HK-2 (cell line): ENCODE results near the gene PLA1A.
A peak's percentile ranks its signal among the peaks of the same experiment; 100 is the strongest.
"Not testable (repeated sequence)": the region's sequence is repeated elsewhere in the genome, so short reads cannot be mapped to it uniquely, and the experiment has no call there.

Source experiments
- DNase-seq: peaks from one replicate; pipeline ENCODE4 v3.0.0-alpha.2; 2018; ENCODE audit not compliant: unreplicated experiment

PLA1A gene

DNA sequence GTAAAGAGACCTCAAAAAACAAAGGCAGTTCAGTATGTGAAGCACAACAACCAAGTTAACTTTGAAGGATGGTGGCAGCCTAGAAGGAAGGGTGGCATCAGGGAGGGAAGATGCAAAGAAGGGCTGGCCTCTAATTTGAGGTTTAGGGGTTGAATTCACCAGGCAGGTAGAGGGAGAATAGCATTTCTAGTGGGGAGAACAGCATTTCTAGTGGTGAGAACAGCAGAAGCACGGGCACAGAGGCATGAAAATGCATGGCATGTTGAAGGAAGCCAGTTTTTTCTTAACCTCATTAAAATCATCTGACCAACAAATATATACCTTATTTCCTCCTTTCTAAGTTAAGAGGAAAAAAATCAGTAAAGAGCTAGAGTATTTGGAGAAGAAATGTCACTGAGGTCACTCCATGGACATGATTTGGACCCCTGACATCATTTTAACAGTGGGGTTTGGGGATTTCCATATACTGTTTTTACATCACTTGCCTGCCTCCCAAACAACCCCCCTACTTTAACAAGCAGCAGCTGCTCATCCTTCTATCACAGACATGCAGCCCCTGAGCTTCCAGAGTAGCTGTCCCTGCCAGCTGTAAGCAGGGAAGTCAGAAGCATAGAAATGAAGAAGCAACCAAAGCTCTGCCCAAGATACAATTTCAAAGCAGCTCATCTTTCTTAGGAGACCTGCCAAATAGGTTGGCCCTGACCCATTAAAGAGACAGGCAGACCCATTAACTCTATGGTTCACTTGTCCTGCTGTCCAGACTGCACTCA lies 65.1 kb downstream of the PLA1A start:
- no peak for DNase-seq

DNA sequence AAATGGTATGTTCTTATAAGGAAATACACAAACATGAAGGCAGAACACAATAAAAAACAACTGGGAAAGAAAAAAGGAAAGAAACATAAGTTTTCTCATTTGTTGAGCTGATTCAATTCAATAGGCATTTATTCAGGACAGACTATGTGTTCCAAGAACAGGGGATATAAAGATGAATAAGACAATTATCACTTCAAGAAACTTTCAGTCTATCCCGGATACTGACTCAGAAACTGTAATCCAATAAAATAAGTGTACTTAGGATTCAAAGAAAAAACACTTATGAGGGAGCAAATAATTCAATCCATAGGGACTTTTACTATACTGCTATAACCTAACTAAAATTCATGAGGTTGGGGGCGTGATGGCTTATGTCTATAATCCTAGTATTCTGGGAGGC lies 66.2 kb downstream of the PLA1A start:
- no peak for DNase-seq

DNA sequence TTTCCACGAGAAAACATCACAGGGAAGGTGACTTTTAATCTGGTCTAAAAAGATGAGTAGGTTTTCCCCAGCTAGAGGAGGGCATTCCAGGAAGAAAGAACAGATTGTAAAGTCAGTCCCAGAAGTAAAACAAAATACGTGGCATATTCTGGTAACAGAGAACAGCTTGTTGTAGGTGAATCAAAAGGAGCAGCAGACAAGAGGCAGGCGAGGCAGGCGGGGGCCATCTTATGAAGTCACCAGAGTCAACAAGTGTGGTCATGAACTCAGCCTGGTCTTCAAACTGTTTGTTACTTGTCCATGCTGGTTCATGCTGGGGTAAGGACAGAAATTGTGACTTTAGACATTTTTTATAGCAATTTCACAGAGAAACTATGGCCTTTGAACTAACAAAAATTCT lies 66.7 kb downstream of the PLA1A start:
- no peak for DNase-seq

DNA sequence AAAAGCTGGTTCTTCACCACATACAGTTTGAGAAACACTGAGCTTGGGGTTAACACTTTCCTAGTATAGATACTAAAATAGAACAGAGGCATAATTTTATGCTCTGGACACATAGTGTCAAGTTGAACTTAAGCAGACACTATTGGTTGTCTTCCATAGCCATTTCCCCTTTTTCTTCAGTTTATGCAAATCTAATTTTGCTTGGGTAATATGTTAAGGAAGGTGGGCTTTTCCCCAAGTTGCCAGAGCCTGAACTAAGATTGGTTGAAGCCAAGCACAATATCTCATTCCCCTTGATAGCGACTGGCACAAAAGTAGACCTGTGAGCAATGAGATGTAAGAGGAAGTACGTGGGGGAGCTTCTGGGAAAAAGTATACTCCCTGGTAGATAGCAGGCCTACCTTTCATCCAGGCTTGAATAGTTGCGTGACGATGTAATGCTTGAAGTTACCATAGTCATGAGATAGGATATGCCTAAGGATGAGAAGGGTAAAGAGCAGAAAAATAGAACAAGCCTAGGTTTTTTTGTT lies 67.2 kb downstream of the PLA1A start:
- DNase-seq = peak; percentile 16

DNA sequence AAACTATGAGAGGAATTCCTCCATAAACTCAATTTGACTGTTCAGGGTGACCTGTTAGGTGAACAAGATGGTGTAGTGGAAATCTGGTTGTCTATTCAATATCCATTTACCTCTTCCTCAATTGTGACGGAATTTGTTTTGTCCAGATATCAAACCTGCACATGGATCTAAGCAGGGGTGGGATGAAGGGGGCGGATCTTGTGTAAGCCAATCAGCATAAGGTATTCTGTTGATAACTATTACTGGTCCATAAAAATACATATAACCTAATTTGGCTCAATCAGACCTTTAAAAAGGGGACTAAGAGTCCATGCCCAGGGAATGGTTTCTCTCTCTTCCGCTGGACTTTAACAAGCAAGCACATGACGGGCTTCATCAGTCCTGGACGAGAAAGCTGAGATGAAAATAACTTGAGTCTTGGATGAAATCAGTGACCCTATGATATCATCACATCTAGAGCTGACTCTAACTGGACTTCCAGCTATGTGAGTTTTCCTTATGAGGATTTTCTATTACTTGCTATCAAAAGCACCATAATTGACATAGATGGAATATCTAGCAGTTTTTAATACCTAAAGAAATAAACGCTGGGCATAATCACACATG lies 68.4 kb downstream of the PLA1A start:
- DNase-seq = no peak

DNA sequence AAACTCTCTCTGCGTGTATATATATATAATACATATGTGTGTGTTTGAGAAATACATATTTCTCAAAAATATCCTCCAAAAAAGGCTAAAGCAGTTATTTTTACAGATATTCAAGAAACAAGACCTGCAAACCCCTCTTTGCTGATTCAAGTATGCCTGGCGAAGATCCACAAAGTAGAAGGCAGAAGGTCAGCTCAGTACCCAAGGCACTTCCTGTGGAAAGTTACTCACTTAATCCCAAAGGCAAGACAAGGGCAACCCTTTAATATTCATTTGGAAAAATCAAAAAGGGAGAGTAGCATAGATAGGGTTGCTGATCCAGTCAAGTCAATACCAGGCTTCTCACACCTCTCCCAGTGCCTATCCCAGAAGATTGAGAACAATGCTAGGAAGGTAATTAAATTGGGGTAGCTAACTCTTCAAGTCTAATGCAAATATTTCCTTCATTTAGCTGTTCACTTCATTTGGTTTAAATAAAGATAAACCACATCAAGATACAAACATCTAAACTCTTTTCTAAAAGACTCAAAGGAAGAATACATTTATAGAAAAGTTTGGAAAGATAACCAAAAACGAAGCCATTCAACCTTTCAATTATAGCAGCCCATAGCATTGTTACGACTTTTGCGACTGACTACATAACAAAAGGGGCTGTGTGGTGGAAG lies 72.4 kb downstream of the PLA1A start:
- DNase-seq = no peak

DNA sequence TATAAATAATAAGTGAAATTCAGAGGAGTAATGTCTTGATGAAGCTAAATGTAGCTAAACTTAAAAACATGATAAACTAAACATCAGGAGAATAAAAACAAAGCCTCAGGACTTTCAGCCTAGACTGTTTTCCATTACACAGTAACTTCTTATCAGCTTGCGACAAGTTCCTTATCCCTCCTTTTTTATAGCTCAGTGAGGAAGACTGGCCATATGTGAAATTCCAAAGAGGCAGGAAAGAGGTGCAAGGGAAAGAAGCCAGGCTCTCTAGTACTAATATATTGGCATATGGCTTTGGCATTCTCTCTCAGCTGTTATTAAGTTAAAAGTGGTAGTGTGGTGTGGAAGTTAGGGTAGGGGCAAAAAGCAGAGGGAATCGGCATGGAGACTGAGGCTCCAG lies 75.1 kb downstream of the PLA1A start:
- DNase-seq = no peak

DNA sequence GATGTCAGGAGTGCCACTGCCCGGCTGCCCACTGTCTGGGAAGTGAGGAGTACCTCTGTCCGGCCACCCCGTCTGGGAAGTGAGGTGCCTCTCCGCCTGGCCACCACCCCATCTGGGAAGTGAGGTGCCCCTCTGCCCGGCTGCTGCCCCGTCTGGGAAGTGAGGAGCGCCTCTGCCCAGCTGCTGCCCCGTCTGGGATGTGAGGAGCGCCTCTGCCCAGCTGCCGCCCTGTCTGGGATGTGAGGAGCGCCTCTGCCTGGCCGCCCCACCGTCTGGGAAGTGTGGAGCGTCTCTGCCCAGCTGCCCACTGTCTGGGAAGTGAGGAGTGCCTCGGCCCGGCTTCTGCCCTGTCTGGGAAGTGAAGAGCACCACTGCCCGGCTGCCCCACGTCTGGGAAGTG lies 76.2 kb downstream of the PLA1A start:
- no peak for DNase-seq

DNA sequence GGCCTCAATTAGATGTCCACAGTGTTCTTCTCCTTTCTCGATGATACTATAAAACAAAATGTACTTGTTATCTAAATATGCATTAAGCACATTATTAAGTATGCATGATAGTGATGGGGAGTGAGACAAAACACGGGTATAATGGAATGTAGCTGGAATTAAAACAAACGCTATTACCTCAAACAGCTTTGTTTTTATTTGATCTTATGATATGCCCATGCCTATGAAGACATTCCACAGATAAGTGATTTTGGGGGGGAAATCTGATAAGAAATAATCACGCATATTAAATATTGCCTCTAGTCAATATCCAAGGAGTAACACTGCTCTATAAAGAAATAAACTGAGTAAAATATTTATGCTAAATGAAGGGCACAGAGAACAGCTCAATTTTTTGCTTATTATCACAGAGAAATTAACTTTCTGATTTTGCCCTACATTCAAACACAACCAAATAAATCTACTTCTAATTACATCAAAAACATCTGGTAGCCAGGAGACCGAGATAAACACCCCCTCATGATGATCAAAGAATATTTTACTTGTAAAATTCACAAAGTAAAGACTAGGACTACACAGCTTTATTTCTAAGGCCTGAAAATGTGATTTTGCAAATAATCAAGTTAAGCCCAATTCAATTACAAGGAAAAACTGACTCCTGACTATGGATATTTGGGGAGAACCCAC lies 77.6 kb downstream of the PLA1A start:
- DNase-seq = no peak

DNA sequence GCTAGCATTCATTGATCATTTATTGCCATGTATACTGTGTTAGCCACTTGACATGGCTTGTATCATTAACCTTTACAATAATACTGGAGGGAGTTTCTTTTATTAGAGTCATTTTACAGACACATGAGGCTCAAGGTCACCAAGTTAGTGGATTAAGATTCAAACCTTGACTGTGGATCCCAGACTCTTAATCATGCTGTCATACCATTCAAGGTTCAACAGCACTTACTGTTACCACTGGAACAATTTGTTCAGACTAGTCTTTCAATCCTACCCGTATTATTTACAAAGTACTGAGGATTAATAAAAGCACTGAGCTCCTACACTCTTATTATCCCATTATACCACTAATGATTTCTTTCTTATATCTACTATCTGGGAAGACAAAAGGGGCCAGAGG lies 78.3 kb downstream of the PLA1A start:
- DNase-seq = no peak

DNA sequence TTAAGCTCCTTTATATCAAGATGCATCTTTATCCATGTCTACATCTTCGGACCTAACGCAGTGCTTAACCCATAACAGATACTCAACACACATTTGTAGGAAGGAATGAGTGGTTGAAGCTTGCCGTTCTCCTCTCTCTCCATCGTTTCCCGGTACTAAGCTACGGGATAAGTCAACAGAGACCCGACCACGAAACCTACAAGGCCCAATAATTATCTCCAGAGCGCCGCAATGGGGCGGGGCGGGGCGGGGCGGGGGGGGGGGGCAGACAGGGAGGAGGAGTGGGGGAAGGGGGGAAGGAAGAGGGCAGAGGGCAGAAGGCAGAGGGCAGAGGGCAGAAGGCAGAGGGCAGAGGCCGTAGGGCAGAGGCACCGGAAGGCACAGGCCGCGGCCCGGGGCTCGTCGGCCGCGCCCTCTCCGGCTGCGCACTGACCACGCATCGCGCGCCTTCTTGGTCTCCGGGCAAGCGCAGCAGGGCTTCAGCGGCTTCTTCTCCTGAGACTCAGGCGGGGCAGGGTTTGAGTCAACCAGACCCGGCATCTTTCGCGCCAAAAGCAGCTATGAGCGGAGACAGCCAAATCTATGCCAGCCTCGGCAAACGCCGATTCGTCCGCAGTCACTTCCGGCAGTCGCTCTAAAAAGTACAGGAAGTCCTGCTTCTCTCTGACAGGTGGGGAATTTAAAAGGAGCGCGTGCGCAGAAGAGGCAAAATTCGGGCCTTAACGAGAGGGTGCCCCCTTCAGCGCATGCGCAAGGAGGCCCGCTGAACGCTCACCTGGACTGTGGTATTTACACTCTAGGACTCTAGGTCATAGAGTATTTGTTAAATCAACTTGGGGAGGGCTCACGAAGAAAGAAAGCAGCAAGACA lies 79.3 kb downstream of the PLA1A start, which contains the start of gene COX17:
COX17 (minus strand) TSS at position 636 of the 870 bp plus-strand sequence; CDS start at position 540, 96 bp downstream.
- DNase-seq = peak; percentile 95

DNA sequence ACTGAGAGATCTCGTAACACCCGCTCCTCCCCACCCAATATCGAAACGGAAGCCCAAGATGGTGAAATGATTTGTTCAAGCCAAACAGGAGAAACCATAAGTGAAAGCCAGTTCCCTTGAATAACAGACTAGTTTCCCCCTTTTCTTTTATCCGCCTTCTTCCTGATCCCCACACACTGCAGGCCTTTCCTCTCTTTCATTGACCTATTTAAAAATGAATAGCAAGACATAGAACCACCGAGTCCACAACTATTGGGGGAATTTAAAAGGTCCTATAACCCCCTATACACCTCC lies 79.9 kb downstream of the PLA1A start:
- DNase-seq = no peak

DNA sequence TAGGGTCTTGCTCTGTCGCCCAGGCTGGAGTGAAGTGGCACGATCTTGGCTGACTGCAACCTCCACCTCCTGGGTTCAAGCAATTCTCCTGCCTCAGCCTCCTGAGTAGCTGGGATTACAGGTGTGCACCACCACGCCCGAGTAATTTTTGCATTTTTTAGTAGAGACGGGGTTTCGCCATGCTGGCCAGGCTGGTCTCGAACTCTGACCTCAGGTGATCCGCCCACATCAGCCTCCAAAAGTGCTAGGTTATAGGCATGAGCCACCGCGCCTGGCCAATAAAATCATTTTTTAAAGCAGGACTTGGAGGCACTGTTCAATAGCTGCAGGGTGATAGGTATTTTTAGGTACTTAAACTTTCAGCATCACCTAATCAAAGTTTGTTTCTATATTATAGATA lies 80.5 kb downstream of the PLA1A start:
- not testable (repeated sequence) for DNase-seq
